Activated T-cell treated with anti-CD3 and anti-CD28 coated beads for 4 hours (primary cell): ENCODE results near the gene TCAP.

ENCODE experiments used
- DNase-seq: peaks from one replicate; pipeline ENCODE4 v3.0.0-alpha.2; 2020

The TCAP gene

GRCh38 chr17:39669897-39670735, 5.0 kb downstream of the TCAP start:
- DNase-seq: no peak

GRCh38 chr17:39670746-39671145, 5.6 kb downstream of the TCAP start:
- no peak for DNase-seq

GRCh38 chr17:39671651-39672521, 6.7 kb downstream of the TCAP start:
- DNase-seq: no peak

- no peak for DNase-seq
Measured at GRCh38 chr17:39672522-39673334, 7.6 kb downstream of the TCAP start.

GRCh38 chr17:39673335-39674081, 8.4 kb downstream of the TCAP start:
- DNase-seq: no peak

GRCh38 chr17:39674179-39674578, 9.0 kb downstream of the TCAP start:
- DNase-seq: no peak

- DNase-seq: no peak
Measured at GRCh38 chr17:39674702-39675389, 9.7 kb downstream of the TCAP start.

DNA sequence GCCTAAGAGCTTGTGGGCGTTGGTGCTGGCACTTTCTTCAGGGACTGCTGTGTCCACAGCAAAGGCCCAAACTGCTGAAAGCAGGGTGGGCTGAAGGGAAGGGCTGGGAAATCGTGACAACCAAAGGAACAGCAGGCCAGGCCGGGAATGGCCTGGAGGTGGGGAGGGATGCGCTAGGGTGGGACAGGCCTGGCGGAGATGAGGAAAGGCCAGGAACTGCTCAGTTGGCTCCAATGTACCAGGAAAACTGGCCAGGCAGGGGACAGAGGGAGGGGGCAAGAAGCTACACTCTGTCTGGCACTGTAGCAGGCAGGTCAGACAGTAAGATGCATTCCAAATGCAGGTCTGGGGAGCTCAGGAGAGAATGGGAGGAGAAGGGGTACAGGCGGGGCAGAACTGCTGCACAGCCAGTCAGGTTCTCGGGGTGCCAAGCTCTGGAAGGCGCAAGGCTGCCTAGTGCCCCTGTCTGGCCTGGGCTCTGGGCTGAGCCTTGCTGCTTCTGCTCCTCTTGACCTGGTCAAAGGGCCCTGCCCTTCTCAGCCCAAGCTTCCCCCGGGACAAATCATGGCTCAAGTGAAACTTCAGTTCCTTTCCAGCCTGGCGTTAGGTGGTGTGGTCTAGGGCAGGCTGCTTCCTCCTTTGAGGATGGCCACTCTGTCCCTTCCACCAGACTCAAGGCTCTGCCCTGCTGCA, 10.4 kb downstream of the TCAP start:
- no peak for DNase-seq

GRCh38 chr17:39676198-39676819, 11.2 kb downstream of the TCAP start:
- DNase-seq: no peak

DNA sequence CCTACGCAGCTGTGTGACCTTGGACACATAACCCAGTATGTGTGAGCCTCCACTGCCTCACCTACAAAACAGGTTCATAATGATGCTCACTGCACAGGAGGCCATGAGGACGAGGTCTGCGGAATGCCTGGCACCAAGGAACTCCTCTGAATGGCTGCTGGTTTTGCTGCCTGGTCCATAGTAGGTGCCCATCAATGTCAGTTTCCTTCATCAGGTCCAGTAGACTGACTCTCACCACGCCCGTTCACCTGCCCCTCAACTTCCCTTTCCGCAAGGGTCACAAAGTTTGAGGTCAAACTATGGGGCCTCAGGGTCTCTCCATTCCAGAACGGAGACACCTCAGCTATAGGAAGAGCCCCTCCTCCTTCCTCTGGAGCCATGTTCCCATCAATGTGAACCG, 11.9 kb downstream of the TCAP start:
- DNase-seq: no peak

DNA sequence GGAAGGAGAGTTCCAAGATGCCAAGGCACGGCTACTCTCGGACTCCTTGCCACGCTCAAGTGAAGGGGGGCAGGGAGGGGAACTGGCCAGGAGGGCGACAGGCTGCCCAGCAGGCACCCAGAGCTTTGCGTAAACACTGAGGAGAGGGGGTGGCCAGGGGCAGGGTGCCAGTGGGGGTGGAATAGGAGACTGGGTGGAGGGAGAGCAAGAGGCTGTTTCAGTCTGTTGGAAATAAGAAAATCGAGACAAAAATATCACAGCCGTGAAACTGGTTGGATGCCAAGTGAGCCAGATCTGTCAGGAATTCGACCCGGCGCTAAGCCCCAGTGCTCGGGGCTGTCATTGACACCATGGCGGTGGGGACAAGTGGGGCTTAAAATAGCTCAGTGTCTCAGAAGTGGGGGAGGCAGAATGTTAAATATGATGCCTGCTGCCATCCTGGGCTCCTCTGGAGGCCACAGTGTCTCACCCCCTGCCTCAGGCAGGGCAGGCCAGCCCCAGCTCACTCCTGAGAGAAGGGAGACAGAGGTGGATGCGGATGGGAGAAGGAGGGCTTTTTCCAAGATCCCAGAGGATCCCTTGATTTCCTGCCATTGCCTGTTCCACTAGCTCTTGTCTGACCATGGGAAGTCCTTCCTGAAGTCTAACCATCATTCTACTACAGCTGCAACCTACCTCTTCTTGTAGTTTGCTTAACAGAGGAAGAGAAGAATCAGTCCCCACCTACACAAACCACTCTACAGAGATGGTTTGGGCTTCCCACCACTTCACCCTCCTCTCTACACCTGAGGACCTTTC, 12.6 kb downstream of the TCAP start:
- DNase-seq: no peak

- no peak for DNase-seq
Measured at GRCh38 chr17:39678340-39679116, 13.4 kb downstream of the TCAP start.

DNA sequence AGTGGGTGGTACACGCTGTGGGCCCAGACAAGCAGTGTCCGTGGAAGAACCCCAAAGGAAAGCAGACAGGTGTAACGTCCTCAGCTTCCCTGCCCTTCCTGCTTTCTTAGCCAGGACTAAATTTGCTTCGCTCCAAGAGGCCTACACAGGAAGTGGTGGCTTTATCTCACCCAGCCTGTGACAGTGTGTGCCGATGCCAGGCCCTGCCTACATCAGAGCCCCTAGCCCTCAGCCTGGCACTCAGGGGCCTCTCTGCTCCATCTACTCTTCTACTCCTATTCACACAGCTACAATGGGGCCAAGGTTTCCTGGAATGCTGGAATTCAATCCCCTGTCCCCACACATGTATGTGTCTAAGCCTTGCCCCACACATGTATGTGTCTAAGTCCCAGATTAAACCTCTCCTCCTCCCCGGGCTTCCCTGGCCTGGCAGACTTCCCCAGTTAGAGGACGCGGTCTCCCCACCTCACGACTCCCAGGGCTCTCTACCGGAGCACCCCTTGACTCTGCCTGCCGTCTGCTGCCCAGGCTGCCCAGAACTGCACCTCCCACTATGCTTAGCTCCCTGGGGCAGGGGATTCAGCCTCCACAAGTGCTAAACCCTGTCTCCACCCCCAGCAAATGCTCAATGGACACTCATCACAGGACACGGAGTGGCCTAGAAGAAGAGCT, 14.5 kb downstream of the TCAP start:
- no peak for DNase-seq

GRCh38 chr17:39683295-39683939, 18.3 kb downstream of the TCAP start:
- DNase-seq: no peak

- no peak for DNase-seq
Measured at GRCh38 chr17:39684369-39685192, 19.4 kb downstream of the TCAP start.

DNA sequence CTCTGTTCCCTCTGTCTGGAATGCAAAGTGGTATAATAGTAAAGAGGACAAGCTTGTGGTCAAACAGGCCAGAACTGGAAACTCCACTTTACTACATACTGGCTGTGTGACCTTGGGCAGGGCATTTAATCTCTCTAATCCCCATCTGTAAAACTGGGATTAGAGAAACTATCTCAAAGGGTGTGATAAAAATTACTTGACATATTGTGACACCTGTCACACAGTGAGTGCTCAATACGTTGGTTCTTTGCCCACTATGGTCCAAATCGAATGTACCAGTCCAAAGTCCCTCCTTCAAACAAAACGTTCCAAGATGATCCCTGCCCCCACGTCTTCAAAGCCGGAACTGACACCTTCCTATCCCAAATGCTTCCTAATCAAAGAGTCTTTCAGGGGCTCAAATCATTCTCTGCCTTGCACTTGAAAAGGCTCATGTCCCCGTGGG, 22.0 kb downstream of the TCAP start:
- DNase-seq: no peak
